ENCODE results near the gene ARHGAP42.

Gene ARHGAP42

GRCh38 chr11:100808904-100809491 is 121.9 kb downstream of the ARHGAP42 start:
- DNase-seq: no peak

GRCh38 chr11:100810146-100810545 is 123.1 kb downstream of the ARHGAP42 start:
- no peak for DNase-seq

GRCh38 chr11:100810666-100811065 is 123.6 kb downstream of the ARHGAP42 start:
- no peak for DNase-seq

- DNase-seq: no peak
These were observed 125.4 kb downstream of the ARHGAP42 start for GRCh38 chr11:100812517-100812916.

GRCh38 chr11:100815787-100816330 is 128.8 kb downstream of the ARHGAP42 start:
- no peak for DNase-seq

- DNase-seq: no peak
These were observed 129.7 kb downstream of the ARHGAP42 start for GRCh38 chr11:100816823-100817222.

GRCh38 chr11:100817620-100818019 is 130.5 kb downstream of the ARHGAP42 start:
- DNase-seq: no peak

- no peak for DNase-seq
These were observed 133.5 kb downstream of the ARHGAP42 start for GRCh38 chr11:100820621-100821020.

GRCh38 chr11:100821198-100821597 is 134.1 kb downstream of the ARHGAP42 start:
- DNase-seq: no peak

GRCh38 chr11:100823360-100823759 is 136.3 kb downstream of the ARHGAP42 start:
- DNase-seq: peak; percentile 25

GRCh38 chr11:100824041-100824809 is 137.1 kb downstream of the ARHGAP42 start:
- no peak for DNase-seq

GRCh38 chr11:100825626-100826025 is 138.5 kb downstream of the ARHGAP42 start:
- no peak for DNase-seq

- no peak for DNase-seq
These were observed 141.0 kb downstream of the ARHGAP42 start for GRCh38 chr11:100827934-100828661.

GRCh38 chr11:100830274-100830673 is 143.2 kb downstream of the ARHGAP42 start:
- DNase-seq: no peak

GRCh38 chr11:100830978-100831732 is 144.1 kb downstream of the ARHGAP42 start:
- no peak for DNase-seq

- DNase-seq: no peak
These were observed 144.9 kb downstream of the ARHGAP42 start for GRCh38 chr11:100831929-100832494.

- no peak for DNase-seq
These were observed 145.7 kb downstream of the ARHGAP42 start for GRCh38 chr11:100832829-100833228.

GRCh38 chr11:100833276-100833675 is 146.2 kb downstream of the ARHGAP42 start:
- no peak for DNase-seq

GRCh38 chr11:100835854-100836253 is 148.8 kb downstream of the ARHGAP42 start:
- DNase-seq: no peak

- DNase-seq: no peak
These were observed 150.2 kb downstream of the ARHGAP42 start for GRCh38 chr11:100837311-100837710.

GRCh38 chr11:100841711-100842407 is 154.8 kb downstream of the ARHGAP42 start:
- no peak for DNase-seq

GRCh38 chr11:100847696-100848216 is 160.7 kb downstream of the ARHGAP42 start:
- DNase-seq: no peak
